ENCODE data around the gene PSMA5.

Gene PSMA5

DNA sequence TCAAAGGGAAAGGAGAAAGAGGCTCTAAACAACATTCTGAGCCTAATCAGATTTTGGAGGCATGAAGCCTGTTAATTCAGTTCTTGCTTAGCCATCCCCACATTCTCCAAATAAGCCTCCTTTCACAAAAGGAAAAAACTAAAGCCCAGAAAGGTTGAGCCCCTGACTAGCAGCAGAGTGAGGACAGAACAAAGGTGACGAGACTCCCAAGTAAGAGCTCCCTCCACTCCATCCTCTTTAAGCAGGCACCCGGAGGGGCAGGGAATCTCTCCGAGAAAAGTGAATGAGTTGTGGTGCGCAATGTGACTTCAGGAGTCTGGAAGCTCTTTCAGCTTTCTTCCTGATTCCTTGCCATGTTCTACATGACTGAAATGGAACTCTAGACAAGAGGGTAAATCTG, 76.1 kb downstream of the PSMA5 start:
- H3K36me3 ChIP-seq (ENCODE audit: insufficient read depth, insufficient read length, low read length), result peaks cover 46% of the 10 kb centered on the region
- no peak overlapping the region for H3K9ac ChIP-seq (ENCODE audit: insufficient read length, low read depth)
- no peak overlapping the region for H3K4me3 ChIP-seq (ENCODE audit: insufficient read length, low read depth)
- no peaks in the 10 kb centered on the region for H3K9me3 ChIP-seq (ENCODE audit: insufficient read depth, low read length)
- TF ChIP-seq YY1 (IDR thresholded peaks at IDR 0.05; ENCODE audit: insufficient read depth, insufficient read length) (no peak), ZNF274 (IDR thresholded peaks at IDR 0.05; ENCODE audit: low read depth, low read length) (no peak)
- no peaks in the 10 kb centered on the region for H3K27me3 ChIP-seq (ENCODE audit: insufficient read depth, insufficient read length)
- no peaks in the 10 kb centered on the region for H3K4me1 ChIP-seq (ENCODE audit: insufficient read depth, insufficient read length)
- no peak for DNase-seq (ENCODE audit: low read depth, low spot score)
